ENCODE data around the gene CPXM1. TPM values are rescaled to one million over a fixed set of nuclear protein-coding genes. Genes with fewer than 3 reads are reported as not detected.

CPXM1 gene
- total RNA-seq, 4 donors from 2014 or later, result 1.9 to 7.1 (median 2.3) TPM; not detected in 1

GRCh38 chr20:2750491-2751251 is 49.8 kb downstream of the CPXM1 start:
- Histone ChIP-seq H3K27me3 (peaks cover 68% of the 10 kb centered on the region), H3K9me3 (no peaks in the 10 kb centered on the region), H3K27ac (no peak overlapping the region), H3K4me1 (peaks cover 0 to 35% (median 14%) of the 10 kb centered on the region in 3 donors), H3K36me3 (peaks cover 0 to 2% of the 10 kb centered on the region in 2 donors), H3K4me3 (peak overlapping the region in 1 of 2 donors; percentile 52)
- WGBS, 2 donors (ENCODE audit: low coverage in 1 of 2), result 1 to 4% methylated on average over 11 to 16 of the region's 34 CpGs
- peak; percentile 66 for ATAC-seq
- TF ChIP-seq CTCF (IDR thresholded peaks at IDR 0.05) (peak in 1 of 4 experiments; percentile 7), POLR2A (IDR thresholded peaks at IDR 0.05) (no peak)

DNA sequence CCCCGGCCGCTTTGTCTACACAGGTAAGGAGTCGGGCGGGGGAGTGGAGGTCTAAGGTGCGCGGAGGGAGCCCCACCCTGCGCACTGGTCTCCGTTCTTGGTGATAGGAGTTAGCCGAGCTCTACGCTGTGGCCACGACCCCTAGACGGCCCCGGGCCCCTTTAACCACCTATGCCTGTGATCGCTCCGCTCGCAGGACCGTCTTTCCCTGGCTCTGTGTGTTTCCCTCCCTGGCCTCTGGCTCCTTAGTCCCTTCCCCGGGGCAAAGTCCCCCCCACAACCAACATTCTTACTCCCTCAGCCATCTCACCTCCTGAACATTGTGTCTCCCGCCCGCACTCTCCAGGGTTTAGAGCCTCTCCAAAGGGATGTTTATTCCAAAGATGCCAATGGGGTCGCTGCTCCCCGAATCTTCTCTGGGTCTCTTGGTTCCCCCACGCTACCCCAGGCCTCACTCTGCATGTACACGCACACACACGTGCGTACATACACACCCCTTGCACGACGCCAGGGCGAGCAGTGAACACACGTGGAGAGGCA is 50.4 kb downstream of the CPXM1 start:
- H3K4me1 ChIP-seq, result peaks cover 0 to 35% (median 14%) of the 10 kb centered on the region in 3 donors
- WGBS, 2 donors (ENCODE audit: low coverage in 1 of 2), result 27 to 42% methylated on average over 11 to 16 of the region's 30 CpGs
- no peak overlapping the region for H3K27ac ChIP-seq
- peaks cover 61% of the 10 kb centered on the region for H3K27me3 ChIP-seq
- no peaks in the 10 kb centered on the region for H3K9me3 ChIP-seq
- H3K4me3 ChIP-seq, result no peak overlapping the region
- H3K36me3 ChIP-seq, result no peaks in the 10 kb centered on the region
- TF ChIP-seq CTCF (IDR thresholded peaks at IDR 0.05), result no peak
- TF ChIP-seq POLR2A (IDR thresholded peaks at IDR 0.05), result no peak
- TF ChIP-seq EP300 (IDR thresholded peaks at IDR 0.05), result no peak
- TF ChIP-seq POLR2AphosphoS5 (IDR thresholded peaks at IDR 0.05), result no peak
- no peak for ATAC-seq

DNA sequence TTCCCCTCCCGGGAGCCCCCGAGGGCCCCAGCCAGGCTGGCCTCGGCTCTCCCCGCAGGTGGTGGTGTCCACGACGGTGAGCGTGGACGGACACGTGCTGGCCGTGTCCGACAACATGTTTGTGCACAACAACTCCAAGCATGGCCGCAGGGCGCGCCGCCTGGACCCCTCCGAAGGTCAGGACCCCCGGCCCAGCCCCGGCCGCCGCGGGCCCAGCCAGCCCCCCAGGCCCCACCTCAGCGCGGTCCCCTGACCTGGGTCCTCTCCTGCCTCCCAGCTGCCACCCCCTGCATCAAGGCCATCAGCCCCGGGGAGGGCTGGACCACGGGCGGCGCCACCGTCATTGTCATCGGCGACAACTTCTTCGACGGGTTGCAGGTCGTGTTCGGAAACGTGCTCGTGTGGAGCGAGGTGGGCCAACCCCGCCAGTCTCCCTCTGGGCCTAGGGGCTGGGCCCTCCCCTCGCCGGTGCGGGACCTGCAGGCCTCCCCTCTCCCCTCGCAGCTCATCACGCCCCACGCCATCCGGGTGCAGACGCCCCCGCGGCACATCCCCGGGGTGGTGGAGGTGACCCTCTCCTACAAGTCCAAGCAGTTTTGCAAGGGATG is 51.0 kb downstream of the CPXM1 start:
- no CpG with 5 or more reads among the region's 49 CpGs for WGBS, 2 donors (ENCODE audit: low coverage in 1 of 2)
- H3K4me3 ChIP-seq, result no peak overlapping the region
- peaks cover 0 to 35% (median 14%) of the 10 kb centered on the region in 3 donors for H3K4me1 ChIP-seq
- TF ChIP-seq POLR2A (IDR thresholded peaks at IDR 0.05), result no peak
- no peak for TF ChIP-seq EP300 (IDR thresholded peaks at IDR 0.05)
- no peak for TF ChIP-seq CTCF (IDR thresholded peaks at IDR 0.05)
- TF ChIP-seq POLR2AphosphoS5 (IDR thresholded peaks at IDR 0.05), result no peak
- H3K27ac ChIP-seq, result no peak overlapping the region
- ATAC-seq, result no peak
- H3K27me3 ChIP-seq, result peaks cover 56% of the 10 kb centered on the region
- no peaks in the 10 kb centered on the region for H3K9me3 ChIP-seq
- H3K36me3 ChIP-seq, result no peaks in the 10 kb centered on the region

- WGBS, 2 donors (ENCODE audit: low coverage in 1 of 2), result 60 to 70% methylated on average over 2 to 7 of the region's 10 CpGs
- Histone ChIP-seq H3K36me3 (no peaks in the 10 kb centered on the region), H3K27me3 (peaks cover 49% of the 10 kb centered on the region), H3K27ac (no peak overlapping the region), H3K4me1 (peaks cover 0 to 35% (median 14%) of the 10 kb centered on the region in 3 donors), H3K9me3 (no peaks in the 10 kb centered on the region), H3K4me3 (no peak overlapping the region)
- TF ChIP-seq POLR2AphosphoS5 (IDR thresholded peaks at IDR 0.05) (no peak), CTCF (IDR thresholded peaks at IDR 0.05) (no peak), EP300 (IDR thresholded peaks at IDR 0.05) (no peak), POLR2A (IDR thresholded peaks at IDR 0.05) (no peak)
- no peak for ATAC-seq
Measured at GRCh38 chr20:2748551-2749342, 51.7 kb downstream of the CPXM1 start.
